CD14-positive monocyte (primary cell): ENCODE measurements around the gene RAD23A. TPM values are rescaled to one million over a fixed set of nuclear protein-coding genes. Genes with fewer than 3 reads are reported as not detected.

Experiments
- DNase-seq, 3 donors: peaks; one replicate each; pipeline ENCODE4 v3.0.0-alpha.2; 2011 to 2022
- H2AFZ ChIP-seq: 2 replicates; pipeline ENCODE4 v1.6.0; 2012; ENCODE audit warnings: mild to moderate bottlenecking, low read depth, low read length, inconsistent platforms; ENCODE audit not compliant: insufficient read depth, poor library complexity, severe bottlenecking
- H3K27ac ChIP-seq, 2 donors: 1 replicate in 1 of 2; 2 replicates in 1 of 2; pipeline ENCODE4 v1.5.1; 2012 to 2013; ENCODE audit warnings: low read length in 2 of 2, control low read depth in 1 of 2, inconsistent platforms in 1 of 2, low read depth in 1 of 2, mild to moderate bottlenecking in 1 of 2
- H3K27me3 ChIP-seq, 2 donors: one replicate each; pipeline versions ENCODE4 v1.6.0 to v1.6.1; 2011 to 2013; ENCODE audit warnings: low read length in 2 of 2; ENCODE audit not compliant: control insufficient read depth in 2 of 2, insufficient read depth in 2 of 2
- H3K36me3 ChIP-seq, 2 donors: replicated peaks in 1 of 2; 1 replicate in 1 of 2; 2 replicates in 1 of 2; pipeline versions ENCODE4 v1.5.1 to v1.6.1; 2012 to 2013; ENCODE audit warnings: low read length in 2 of 2, control low read depth in 1 of 2, inconsistent platforms in 1 of 2, mild to moderate bottlenecking in 1 of 2; ENCODE audit not compliant: insufficient read depth in 2 of 2, control insufficient read depth in 1 of 2
- H3K4me1 ChIP-seq, 2 donors: 1 replicate in 1 of 2; 2 replicates in 1 of 2; pipeline versions ENCODE4 v1.5.1 to v1.6.1; 2012 to 2013; ENCODE audit warnings: low read length in 2 of 2, control low read depth in 1 of 2, inconsistent platforms in 1 of 2, mild to moderate bottlenecking in 1 of 2, moderate library complexity in 1 of 2; ENCODE audit not compliant: insufficient read depth in 2 of 2, control insufficient read depth in 1 of 2
- H3K4me2 ChIP-seq: replicated peaks from 2 replicates; pipeline ENCODE3; 2012; ENCODE audit warnings: low read length, moderate library complexity, mild to moderate bottlenecking; ENCODE audit not compliant: poor library complexity, severe bottlenecking; ENCODE audit errors: extremely low read depth
- H3K4me3 ChIP-seq, 3 experiments: fragments of 200-600 bp in 1 of 3; sonication (generic) in 1 of 3; replicated peaks in 1 of 3; 1 replicate in 2 of 3; 2 replicates in 1 of 3; pipeline ENCODE4 v1.5.1; 2011 to 2013; ENCODE audit warnings: low read length in 3 of 3, mild to moderate bottlenecking in 3 of 3, control low read depth in 2 of 3, low read depth in 2 of 3, inconsistent platforms in 1 of 3, moderate library complexity in 1 of 3
- H3K79me2 ChIP-seq: 2 replicates; pipeline ENCODE4 v1.6.0; 2012; ENCODE audit warnings: mild to moderate bottlenecking, control low read depth, inconsistent platforms, low read length, moderate library complexity; ENCODE audit not compliant: insufficient read depth
- H3K9ac ChIP-seq: 2 replicates; pipeline ENCODE4 v1.6.0; 2017; ENCODE audit warnings: low read length, mild to moderate bottlenecking; ENCODE audit not compliant: insufficient read depth, poor library complexity, severe bottlenecking
- H3K9me3 ChIP-seq, 2 donors: replicated peaks in 1 of 2; 1 replicate in 1 of 2; 2 replicates in 1 of 2; pipeline versions ENCODE4 v1.5.1 to v1.6.1; 2012 to 2013; ENCODE audit warnings: low read length in 2 of 2, control low read depth in 1 of 2; ENCODE audit not compliant: control insufficient read depth in 1 of 2, insufficient read depth in 1 of 2
- H4K20me1 ChIP-seq: 2 replicates; pipeline ENCODE4 v1.6.0; 2012; ENCODE audit warnings: mild to moderate bottlenecking, low read length, control low read depth, moderate library complexity; ENCODE audit not compliant: insufficient read depth
- H3K27ac Mint-ChIP-seq, 7 donors: one replicate each; pipeline ENCODE4 v1.8.0; 2020; ENCODE audit warnings: mild to moderate bottlenecking in 7 of 7, mixed read lengths in 7 of 7, moderate library complexity in 6 of 7, inconsistent platforms in 2 of 7
- H3K27me3 Mint-ChIP-seq, 3 donors: one replicate each; pipeline ENCODE4 v1.8.0; 2021 to 2022; ENCODE audit warnings: low read depth in 3 of 3, mild to moderate bottlenecking in 3 of 3, mixed read lengths in 3 of 3, moderate library complexity in 3 of 3, inconsistent platforms in 1 of 3
- H3K36me3 Mint-ChIP-seq, 2 donors: one replicate each; pipeline ENCODE4 v1.8.0; 2020; ENCODE audit warnings: mixed read lengths in 2 of 2, inconsistent platforms in 1 of 2, mild to moderate bottlenecking in 1 of 2
- H3K4me1 Mint-ChIP-seq: one replicate; pipeline ENCODE4 v1.8.0; 2020; ENCODE audit warnings: mild to moderate bottlenecking, mixed read lengths
- H3K4me3 Mint-ChIP-seq, 2 donors: one replicate each; pipeline ENCODE4 v1.8.0; 2020; ENCODE audit warnings: mild to moderate bottlenecking in 2 of 2, mixed read lengths in 2 of 2, moderate library complexity in 1 of 2
- H3K9me3 Mint-ChIP-seq, 7 donors: one replicate each; pipeline ENCODE4 v1.8.0; 2020 to 2022; ENCODE audit warnings: mixed read lengths in 7 of 7, mild to moderate bottlenecking in 6 of 7, moderate library complexity in 6 of 7, inconsistent platforms in 2 of 7
- WGBS: methylation state at CpG from one replicate; pipeline ENCODE4 v1.1.5; 2013; ENCODE audit warnings: missing lambda C conversion rate; ENCODE audit not compliant: insufficient coverage; 5-methylcytosine and 5-hydroxymethylcytosine counted together
- intact Hi-C, 2 donors: fragments of 100-400 bp; cut with micrococcal nuclease; formaldehyde crosslinking; loops; one replicate each; pipeline versions ENCODE4 v1.15.0 to v1.15.1; 2023
- polyA plus RNA-seq, 3 donors: library from polyadenylated mRNA; depleted of rRNA in 1 of 3; unstranded in 2 of 3; stranded (reverse) in 1 of 3; fragments of 300-500 nt in 2 of 3; fragments of >200 nt in 1 of 3; fragmentation: Illumina TruSeq in 2 of 3; gene quantifications; 1 replicate in 2 of 3; 2 replicates in 1 of 3; pipeline ENCODE4 v1.2.3, GENCODE V29; 2012 to 2021
- TF ChIP-seq, protein P1 (sequence below): fragments of 200-600 bp; IDR thresholded peaks from one replicate; pipeline ENCODE4 v1.8.0; 2022; ENCODE audit warnings: antibody characterized with exemption, mild to moderate bottlenecking

RAD23A gene
- polyA plus RNA-seq, 3 donors = 45.5 to 88.0 (median 55.3) TPM

DNA sequence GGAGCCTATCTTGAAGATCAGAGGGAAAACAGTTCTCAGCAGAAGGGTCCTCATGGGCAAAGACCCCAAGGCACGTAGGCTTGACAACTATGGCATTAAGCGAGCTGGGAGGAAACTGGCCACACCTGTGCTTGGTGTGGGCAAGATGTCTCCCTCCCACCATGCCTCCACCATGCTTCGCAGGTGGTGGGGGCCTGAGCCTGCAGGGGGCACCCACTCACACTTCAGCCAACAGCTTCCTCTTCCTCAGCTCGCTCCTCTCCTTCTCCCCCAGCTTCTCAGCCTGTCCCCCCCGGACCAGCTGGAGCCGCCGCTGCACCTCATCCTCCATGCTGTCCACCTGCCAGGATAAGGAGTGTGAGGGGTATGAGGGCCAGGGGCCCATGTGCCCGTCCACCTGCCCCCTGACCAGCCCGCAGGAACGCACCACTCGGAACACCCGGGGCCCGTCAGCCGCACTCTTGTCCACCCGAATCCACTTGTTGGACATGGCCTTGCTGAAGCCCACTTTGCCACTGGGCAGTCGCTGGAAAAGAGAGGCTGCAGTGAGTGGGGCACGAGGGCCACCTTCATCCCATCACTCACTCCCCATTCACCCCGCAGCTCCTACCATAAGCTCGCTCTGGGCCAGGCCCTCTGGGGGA is 15.5 kb upstream of the RAD23A start:
- H3K27ac Mint-ChIP-seq = peak overlapping the region in 2 of 7 donors; percentile 22 to 38
- no peak overlapping the region for H3K9ac ChIP-seq
- H4K20me1 ChIP-seq = peaks cover 11% of the 10 kb centered on the region
- 84% methylated on average over 10 of the region's 19 CpGs for WGBS
- H3K36me3 Mint-ChIP-seq = peaks cover 37 to 60% of the 10 kb centered on the region in 2 donors
- no peak for DNase-seq
- H3K4me1 ChIP-seq = peaks cover 17% of the 10 kb centered on the region in 2 donors
- peaks cover 14% of the 10 kb centered on the region for H3K4me1 Mint-ChIP-seq
- no peak overlapping the region for H3K4me2 ChIP-seq
- no peak overlapping the region for H2AFZ ChIP-seq
- TF ChIP-seq, protein P1, sequence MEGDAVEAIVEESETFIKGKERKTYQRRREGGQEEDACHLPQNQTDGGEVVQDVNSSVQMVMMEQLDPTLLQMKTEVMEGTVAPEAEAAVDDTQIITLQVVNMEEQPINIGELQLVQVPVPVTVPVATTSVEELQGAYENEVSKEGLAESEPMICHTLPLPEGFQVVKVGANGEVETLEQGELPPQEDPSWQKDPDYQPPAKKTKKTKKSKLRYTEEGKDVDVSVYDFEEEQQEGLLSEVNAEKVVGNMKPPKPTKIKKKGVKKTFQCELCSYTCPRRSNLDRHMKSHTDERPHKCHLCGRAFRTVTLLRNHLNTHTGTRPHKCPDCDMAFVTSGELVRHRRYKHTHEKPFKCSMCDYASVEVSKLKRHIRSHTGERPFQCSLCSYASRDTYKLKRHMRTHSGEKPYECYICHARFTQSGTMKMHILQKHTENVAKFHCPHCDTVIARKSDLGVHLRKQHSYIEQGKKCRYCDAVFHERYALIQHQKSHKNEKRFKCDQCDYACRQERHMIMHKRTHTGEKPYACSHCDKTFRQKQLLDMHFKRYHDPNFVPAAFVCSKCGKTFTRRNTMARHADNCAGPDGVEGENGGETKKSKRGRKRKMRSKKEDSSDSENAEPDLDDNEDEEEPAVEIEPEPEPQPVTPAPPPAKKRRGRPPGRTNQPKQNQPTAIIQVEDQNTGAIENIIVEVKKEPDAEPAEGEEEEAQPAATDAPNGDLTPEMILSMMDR = no peak
- no peak overlapping the region for H3K27ac ChIP-seq
- H3K79me2 ChIP-seq = peaks cover 47% of the 10 kb centered on the region
- H3K4me3 Mint-ChIP-seq = no peak overlapping the region
- H3K9me3 Mint-ChIP-seq = no peaks in the 10 kb centered on the region
- no peaks in the 10 kb centered on the region for H3K27me3 ChIP-seq
- peaks cover 0 to 3% (median 0%) of the 10 kb centered on the region in 3 donors for H3K27me3 Mint-ChIP-seq
- intact Hi-C loops = loop anchor here (5.0 to 10.0 kb wide), 2 partner anchors 38 to 45 kb away; partner anchors contain the start of genes DNASE2 (in 1 of the 2), GCDH (in 1 of the 2) and KLF1 (in 1 of the 2)
- peaks cover 41 to 57% of the 10 kb centered on the region in 2 donors for H3K36me3 ChIP-seq
- H3K9me3 ChIP-seq = no peaks in the 10 kb centered on the region
- H3K4me3 ChIP-seq = no peak overlapping the region

DNA sequence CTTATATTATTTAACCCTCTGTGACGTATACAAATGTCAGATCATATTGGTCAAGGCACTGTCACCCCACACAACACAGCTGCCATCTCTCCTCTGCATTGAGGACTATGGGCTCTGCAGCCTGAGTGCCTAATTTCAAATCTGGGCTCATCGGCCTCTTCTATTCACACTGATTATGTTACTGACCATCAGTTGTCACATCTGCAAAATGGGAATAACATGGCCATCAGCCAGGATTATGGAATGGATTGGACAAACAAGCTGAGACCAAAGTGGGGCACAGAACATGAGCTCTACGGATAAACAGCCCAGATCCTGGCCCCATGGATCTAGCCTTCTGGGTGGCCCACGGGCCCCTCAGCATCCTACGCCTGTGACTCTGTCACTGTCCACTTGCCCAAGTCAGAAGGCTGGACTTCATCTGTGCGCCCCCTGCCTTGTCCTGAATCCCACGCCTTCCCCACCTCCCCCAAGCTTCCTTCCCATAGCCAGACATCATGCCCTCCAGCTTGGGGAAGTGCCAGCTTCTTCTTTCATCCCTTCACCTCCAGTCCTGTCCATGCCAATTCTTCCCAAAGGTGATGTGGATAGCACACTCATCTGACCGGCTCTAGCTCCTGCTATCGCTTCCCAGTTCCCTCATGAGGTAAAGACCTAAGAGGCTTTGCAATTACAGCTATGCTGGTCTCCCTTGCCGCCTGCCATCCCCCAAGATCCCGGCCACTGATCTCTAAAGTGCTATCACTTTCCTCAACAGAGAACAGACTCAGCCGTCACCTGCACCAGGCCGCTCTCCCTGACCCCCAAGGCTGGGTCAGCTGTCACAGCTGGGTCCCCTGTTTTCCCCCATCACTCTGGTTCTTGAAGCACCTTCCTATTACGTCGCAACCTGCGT is 13.0 kb upstream of the RAD23A start:
- Histone ChIP-seq H4K20me1 (peaks cover 11% of the 10 kb centered on the region), H3K4me1 (peaks cover 32 to 33% of the 10 kb centered on the region in 2 donors), H3K9me3 (no peaks in the 10 kb centered on the region), H3K27ac (peak overlapping the region; percentile 72 to 89), H3K4me2 (peak overlapping the region; percentile 86), H3K36me3 (peaks cover 28 to 32% of the 10 kb centered on the region in 2 donors), H3K9ac (peak overlapping the region; percentile 90), H3K79me2 (peaks cover 47% of the 10 kb centered on the region), H3K4me3 (peak overlapping the region; percentile 86 to 97 (median 91)), H2AFZ (peak overlapping the region; percentile 91), H3K27me3 (no peaks in the 10 kb centered on the region)
- peak overlapping the region; percentile 93 to 98 for H3K4me3 Mint-ChIP-seq
- TF ChIP-seq, protein P1 = no peak
- peaks cover 28% of the 10 kb centered on the region for H3K4me1 Mint-ChIP-seq
- H3K9me3 Mint-ChIP-seq = no peaks in the 10 kb centered on the region
- H3K36me3 Mint-ChIP-seq = peaks cover 25 to 35% of the 10 kb centered on the region in 2 donors
- intact Hi-C loops = loop anchor here (5.0 to 10.0 kb wide), 2 partner anchors 40 to 48 kb away; partner anchors contain the start of genes DNASE2 (in 1 of the 2), GCDH (in 1 of the 2) and KLF1 (in 1 of the 2)
- peaks cover 0 to 3% (median 2%) of the 10 kb centered on the region in 3 donors for H3K27me3 Mint-ChIP-seq
- WGBS = 24% methylated on average over 15 of the region's 16 CpGs
- peak overlapping the region; percentile 89 to 96 (median 93) for H3K27ac Mint-ChIP-seq
- no peak for DNase-seq
